ENCODE measurements around the gene TMPRSS9. TPM values are rescaled to one million over a fixed set of nuclear protein-coding genes. Genes with fewer than 3 reads are reported as not detected.

TMPRSS9 gene
- total and polyA plus RNA-seq, 2 of the 13 experiments (the other 11 are each of a cell fraction or from before 2014, with no cell fraction given), result 2.5 to 5.2 TPM

DNA sequence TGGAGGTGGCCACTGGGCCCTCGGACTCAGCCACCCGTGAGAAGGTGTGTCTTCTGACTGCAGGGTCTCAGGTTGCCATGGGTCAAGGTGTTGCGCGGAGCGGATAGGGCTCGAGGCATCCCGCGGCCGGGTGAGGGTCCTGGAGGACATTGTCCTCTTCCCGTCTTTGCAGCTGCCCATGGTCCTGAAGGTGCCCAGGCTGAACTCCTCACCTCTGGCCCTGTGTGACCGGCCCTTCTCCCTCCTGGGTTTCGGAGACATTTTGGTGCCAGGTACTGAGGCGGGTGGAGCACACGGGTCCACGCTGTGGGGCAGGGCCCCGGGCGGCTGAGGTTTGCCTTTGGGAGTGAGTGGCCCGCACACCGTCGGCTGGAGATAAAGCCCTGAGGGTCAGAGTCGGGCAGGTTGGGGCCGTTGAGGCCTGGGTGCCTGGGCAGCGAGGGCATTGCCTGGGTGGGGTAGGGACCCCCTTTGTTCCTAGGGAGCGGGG is 15.6 kb upstream of the TMPRSS9 start:
- ChIA-PET POLR2A (no interaction called here), CTCF (ENCODE audit: low intra/inter-chr PET ratio, low total read pairs) (no interaction called here)
- in situ Hi-C loops (cut with HindIII; ENCODE audit: extremely low pct_ligation_motif_present, low pct_unique_long_range_greater_than_20kb) (no loop called here), intact Hi-C loops (cut with micrococcal nuclease; ENCODE audit: unreplicated experiment) (no loop called here)
- Histone ChIP-seq H2AFZ (ENCODE audit: low read length) (no peak overlapping the region), H3K27me3 (ENCODE audit: control insufficient read depth in 1 of 2, insufficient read depth in 2 of 2, low read length in 2 of 2) (no peaks in the 10 kb centered on the region), H3K9ac (ENCODE audit: insufficient read depth, low read depth, low read length) (no peak overlapping the region), H3K9me3 (ENCODE audit: low read length) (no peaks in the 10 kb centered on the region), H3K79me2 (ENCODE audit: insufficient read depth, low read length) (no peaks in the 10 kb centered on the region), H3K4me3 (replicated peaks in 1 of 3; ENCODE audit: insufficient read depth in 1 of 3, low read depth in 2 of 3, low read length in 3 of 3) (no peak overlapping the region), H4K20me1 (ENCODE audit: insufficient read depth, low read length) (no peaks in the 10 kb centered on the region), H3K4me1 (ENCODE audit: insufficient read depth, low read length) (peaks cover 9% of the 10 kb centered on the region), H3K4me2 (ENCODE audit: low read depth, low read length) (no peak overlapping the region), H3K27ac (ENCODE audit: extremely low read length, insufficient read depth, low read length) (no peak overlapping the region), H3K36me3 (replicated peaks in 1 of 2; ENCODE audit: control insufficient read depth in 1 of 2, insufficient read depth in 2 of 2, low read length in 2 of 2) (no peaks in the 10 kb centered on the region; a peak in 2 of 5 replicates)
- no TSS peak for BruUV-seq (replicated peaks)
- 97% methylated on average over 21 of the region's 24 CpGs for WGBS (ENCODE audit: low lambda C conversion rate)
- TF ChIP-seq CHD2 (IDR thresholded peaks at IDR 0.05; ENCODE audit: low read depth, low read length), result no peak
- TF ChIP-seq TGIF2 (CRISPR knock-in tag; IDR thresholded peaks at IDR 0.05), result no peak
- ATAC-seq, result no peak
- DNase-seq (ENCODE audit: low spot score), result no peak
- no peak for FAIRE-seq

DNA sequence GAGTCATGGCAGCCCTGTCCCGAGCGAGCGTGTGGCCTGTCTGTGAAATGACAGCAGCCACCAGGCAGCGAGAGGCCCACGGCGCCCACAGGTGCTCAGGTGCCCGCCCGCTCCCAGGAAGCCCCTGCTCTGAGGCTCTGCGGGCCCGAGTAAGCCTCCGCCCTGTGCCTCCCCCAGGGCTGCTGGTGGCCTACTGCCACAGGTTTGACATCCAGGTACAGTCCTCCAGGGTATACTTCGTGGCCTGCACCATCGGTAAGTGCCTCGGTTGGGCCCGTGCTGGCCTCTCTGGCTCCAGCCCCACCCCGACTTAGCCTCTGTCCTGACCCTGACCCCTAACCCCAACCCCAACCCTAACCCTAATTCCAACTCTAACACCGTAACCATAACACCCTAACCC is 15.0 kb upstream of the TMPRSS9 start:
- H3K79me2 ChIP-seq (ENCODE audit: insufficient read depth, low read length), result no peaks in the 10 kb centered on the region
- H3K27ac ChIP-seq (ENCODE audit: extremely low read length, insufficient read depth, low read length), result no peak overlapping the region
- in situ Hi-C loops (cut with HindIII; ENCODE audit: extremely low pct_ligation_motif_present, low pct_unique_long_range_greater_than_20kb), result no loop called here
- CTCF ChIA-PET (ENCODE audit: low intra/inter-chr PET ratio, low total read pairs), result no interaction called here
- DNase-seq (ENCODE audit: low spot score) (no peak), ATAC-seq (no peak), FAIRE-seq (no peak)
- peaks cover 9% of the 10 kb centered on the region for H3K4me1 ChIP-seq (ENCODE audit: insufficient read depth, low read length)
- no peak overlapping the region for H3K4me3 ChIP-seq (replicated peaks in 1 of 3; ENCODE audit: insufficient read depth in 1 of 3, low read depth in 2 of 3, low read length in 3 of 3)
- no peak overlapping the region for H3K9ac ChIP-seq (ENCODE audit: insufficient read depth, low read depth, low read length)
- no TSS peak for BruUV-seq (replicated peaks)
- intact Hi-C loops (cut with micrococcal nuclease; ENCODE audit: unreplicated experiment), result no loop called here
- H2AFZ ChIP-seq (ENCODE audit: low read length), result no peak overlapping the region
- H3K9me3 ChIP-seq (ENCODE audit: low read length), result no peaks in the 10 kb centered on the region
- H4K20me1 ChIP-seq (ENCODE audit: insufficient read depth, low read length), result no peaks in the 10 kb centered on the region
- 100% methylated on average over 6 of the region's 17 CpGs for WGBS (ENCODE audit: low lambda C conversion rate)
- no peaks in the 10 kb centered on the region; a peak in 1 of 5 replicates for H3K36me3 ChIP-seq (replicated peaks in 1 of 2; ENCODE audit: control insufficient read depth in 1 of 2, insufficient read depth in 2 of 2, low read length in 2 of 2)
- POLR2A ChIA-PET, result no interaction called here
- H3K4me2 ChIP-seq (ENCODE audit: low read depth, low read length), result no peak overlapping the region
- TF ChIP-seq NR2C2 (CRISPR knock-in tag; IDR thresholded peaks at IDR 0.05; ENCODE audit: borderline replicate concordance) (no peak), ZNF550 (CRISPR knock-in tag; IDR thresholded peaks at IDR 0.05; ENCODE audit: borderline replicate concordance) (no peak), RBAK (CRISPR knock-in tag; IDR thresholded peaks at IDR 0.05) (no peak)
- H3K27me3 ChIP-seq (ENCODE audit: control insufficient read depth in 1 of 2, insufficient read depth in 2 of 2, low read length in 2 of 2), result no peaks in the 10 kb centered on the region
